ENCODE data around the gene FTO. TPM values are rescaled to one million over a fixed set of nuclear protein-coding genes. Genes with fewer than 3 reads are reported as not detected.

Gene FTO
- total RNA-seq, 2 experiments from 2014 or later: 46.3 to 47.2 TPM

GRCh38 chr16:53949715-53950410 is 245.9 kb downstream of the FTO start:
- no peaks in the 10 kb centered on the region for H3K27me3 Mint-ChIP-seq
- no peaks in the 10 kb centered on the region for H3K9me3 Mint-ChIP-seq
- peaks cover 26% of the 10 kb centered on the region for H3K4me1 Mint-ChIP-seq
- POLR2A ChIA-PET: interaction anchor here (0.7 to 1.3 kb wide), 2 partner anchors 12 to 47 kb away, joined by 3 to 5 read pairs; no protein-coding TSS in a partner anchor
- DNase-seq (no peak), ATAC-seq (ENCODE audit: low read depth) (no peak)
- H3K36me3 Mint-ChIP-seq: no peaks in the 10 kb centered on the region
- no peak overlapping the region for H3K27ac Mint-ChIP-seq
- no peak overlapping the region for H3K4me3 Mint-ChIP-seq

GRCh38 chr16:53950677-53951076 is 246.7 kb downstream of the FTO start:
- no peaks in the 10 kb centered on the region for H3K9me3 Mint-ChIP-seq
- POLR2A ChIA-PET: no interaction called here
- H3K4me1 Mint-ChIP-seq: peaks cover 26% of the 10 kb centered on the region
- H3K27ac Mint-ChIP-seq: no peak overlapping the region
- ATAC-seq (ENCODE audit: low read depth) (no peak), DNase-seq (no peak)
- no peaks in the 10 kb centered on the region for H3K36me3 Mint-ChIP-seq
- H3K4me3 Mint-ChIP-seq: no peak overlapping the region
- no peaks in the 10 kb centered on the region for H3K27me3 Mint-ChIP-seq

GRCh38 chr16:53952215-53953208 is 248.6 kb downstream of the FTO start:
- ATAC-seq (ENCODE audit: low read depth) (peak; percentile 77), DNase-seq (no peak)
- Mint-ChIP-seq H3K4me1 (peaks cover 19% of the 10 kb centered on the region), H3K27me3 (no peaks in the 10 kb centered on the region), H3K36me3 (no peaks in the 10 kb centered on the region), H3K4me3 (peak overlapping the region; percentile 74), H3K27ac (peak overlapping the region; percentile 72), H3K9me3 (no peaks in the 10 kb centered on the region)
- POLR2A ChIA-PET: no interaction called here

- H3K4me3 Mint-ChIP-seq: no peak overlapping the region
- no peaks in the 10 kb centered on the region for H3K27me3 Mint-ChIP-seq
- H3K4me1 Mint-ChIP-seq: peaks cover 19% of the 10 kb centered on the region
- H3K27ac Mint-ChIP-seq: no peak overlapping the region
- ATAC-seq (ENCODE audit: low read depth) (no peak), DNase-seq (no peak)
- H3K9me3 Mint-ChIP-seq: no peaks in the 10 kb centered on the region
- POLR2A ChIA-PET: no interaction called here
- no peaks in the 10 kb centered on the region for H3K36me3 Mint-ChIP-seq
Observed at GRCh38 chr16:53953336-53953735, 249.4 kb downstream of the FTO start.

GRCh38 chr16:53955221-53955875 is 251.4 kb downstream of the FTO start:
- POLR2A ChIA-PET: no interaction called here
- ATAC-seq (ENCODE audit: low read depth): no peak
- H3K4me1 Mint-ChIP-seq: peaks cover 22% of the 10 kb centered on the region
- DNase-seq: no peak
- H3K4me3 Mint-ChIP-seq: no peak overlapping the region
- H3K9me3 Mint-ChIP-seq: no peaks in the 10 kb centered on the region
- H3K36me3 Mint-ChIP-seq: peaks cover 2% of the 10 kb centered on the region
- no peaks in the 10 kb centered on the region for H3K27me3 Mint-ChIP-seq
- no peak overlapping the region for H3K27ac Mint-ChIP-seq

DNA sequence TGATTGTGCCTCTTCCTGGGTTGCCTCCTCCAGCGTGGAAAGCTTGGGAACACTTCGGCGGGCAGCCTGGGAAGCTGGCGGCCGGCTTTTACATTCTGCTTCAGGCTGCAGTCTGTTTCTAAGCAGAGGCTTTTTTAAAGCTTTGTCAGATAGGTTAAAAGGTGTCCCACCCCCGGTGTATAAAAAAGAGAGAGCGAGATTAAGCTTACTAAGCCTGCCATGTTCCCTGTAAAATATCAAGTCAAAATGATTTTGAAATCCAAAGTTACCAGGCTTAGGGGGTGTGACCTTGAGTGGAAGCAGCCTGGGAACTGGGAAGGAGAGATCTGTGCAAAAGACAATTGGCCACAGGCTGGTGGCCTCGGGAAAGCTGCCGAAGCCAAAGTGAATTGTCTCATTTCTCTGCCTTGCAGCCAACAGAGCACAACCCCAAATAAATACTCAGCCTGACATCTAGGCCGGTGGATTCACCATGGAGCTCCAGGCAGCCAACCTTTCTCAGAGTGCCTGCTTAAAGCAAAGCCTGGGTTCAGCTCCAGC is 254.5 kb downstream of the FTO start:
- Mint-ChIP-seq H3K4me1 (peaks cover 9% of the 10 kb centered on the region), H3K9me3 (no peaks in the 10 kb centered on the region), H3K27ac (no peak overlapping the region), H3K36me3 (peaks cover 2% of the 10 kb centered on the region), H3K27me3 (no peaks in the 10 kb centered on the region), H3K4me3 (no peak overlapping the region)
- POLR2A ChIA-PET: no interaction called here
- ATAC-seq (ENCODE audit: low read depth) (no peak), DNase-seq (no peak)

DNA sequence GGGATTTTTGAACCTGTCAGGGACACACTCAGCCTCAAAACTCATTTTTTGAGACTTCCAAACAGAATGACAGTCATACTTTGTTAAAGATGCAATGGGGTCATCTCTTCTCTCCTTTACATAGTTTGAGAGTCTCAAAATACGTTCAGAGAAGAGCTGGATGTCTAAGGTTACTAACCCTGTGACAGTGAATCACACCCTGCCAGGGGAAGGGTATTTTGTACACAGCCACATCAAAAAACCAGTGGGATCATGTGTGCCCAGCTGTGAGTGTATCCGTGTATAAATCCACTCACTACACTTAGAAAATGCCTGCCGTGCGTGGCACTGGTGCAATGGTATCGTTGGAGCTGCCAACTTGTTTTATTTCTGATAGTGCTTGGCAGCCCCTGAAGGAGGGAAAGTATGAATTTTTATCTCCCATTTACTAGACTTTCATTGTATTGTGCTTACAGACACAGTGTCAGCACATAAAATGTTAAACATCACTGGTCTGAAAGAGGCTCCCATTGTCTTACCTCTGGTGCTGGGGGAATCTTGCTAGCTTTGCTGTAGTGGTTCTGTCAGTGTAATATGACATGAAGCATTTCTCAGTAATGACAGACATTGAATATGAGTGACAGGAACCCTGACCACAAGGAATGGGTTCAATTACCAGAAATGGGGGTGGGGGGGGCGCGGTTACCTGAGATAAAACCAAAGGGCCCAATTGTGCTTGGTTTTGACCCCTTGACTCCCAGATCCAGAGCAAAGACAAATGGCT is 256.3 kb downstream of the FTO start:
- peaks cover 2% of the 10 kb centered on the region for H3K36me3 Mint-ChIP-seq
- no peaks in the 10 kb centered on the region for H3K27me3 Mint-ChIP-seq
- DNase-seq (no peak), ATAC-seq (ENCODE audit: low read depth) (no peak)
- no peak overlapping the region for H3K27ac Mint-ChIP-seq
- POLR2A ChIA-PET: no interaction called here
- no peaks in the 10 kb centered on the region for H3K9me3 Mint-ChIP-seq
- peaks cover 5% of the 10 kb centered on the region for H3K4me1 Mint-ChIP-seq
- H3K4me3 Mint-ChIP-seq: no peak overlapping the region

DNA sequence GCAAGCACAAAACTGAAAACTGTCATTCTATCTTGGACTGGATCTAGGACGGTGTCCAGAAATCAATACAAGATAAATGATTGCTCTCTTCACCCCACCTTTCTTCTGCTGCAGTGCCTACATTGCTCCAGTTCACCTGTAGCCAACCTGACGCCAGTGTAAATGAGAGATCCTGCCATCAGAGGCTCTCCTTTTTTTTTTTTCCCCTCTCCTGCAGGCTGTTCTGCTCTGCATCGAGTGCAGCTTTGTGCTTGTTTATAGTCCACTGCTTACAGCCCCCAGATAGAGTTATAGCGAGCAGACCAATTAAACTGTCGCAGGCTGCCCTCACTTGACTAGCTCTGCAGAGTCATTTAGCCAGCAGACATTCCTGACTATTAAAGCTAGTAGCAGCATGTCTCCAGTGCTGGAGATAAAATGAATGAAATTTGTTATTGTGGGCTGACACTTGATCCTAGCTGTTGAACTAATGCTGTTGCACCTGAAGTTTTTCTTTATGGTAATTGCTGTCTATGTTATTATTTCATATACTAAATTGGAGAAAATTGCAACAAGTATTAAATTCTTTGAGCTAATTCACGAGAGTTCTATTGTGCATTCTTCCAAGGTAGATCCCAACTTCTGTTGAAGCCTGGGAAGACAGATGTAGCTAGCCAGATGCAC is 257.1 kb downstream of the FTO start:
- POLR2A ChIA-PET: no interaction called here
- Mint-ChIP-seq H3K27me3 (no peaks in the 10 kb centered on the region), H3K27ac (no peak overlapping the region), H3K4me3 (no peak overlapping the region), H3K9me3 (no peaks in the 10 kb centered on the region), H3K36me3 (peaks cover 2% of the 10 kb centered on the region), H3K4me1 (peaks cover 5% of the 10 kb centered on the region)
- DNase-seq: no peak
- no peak for ATAC-seq (ENCODE audit: low read depth)

DNA sequence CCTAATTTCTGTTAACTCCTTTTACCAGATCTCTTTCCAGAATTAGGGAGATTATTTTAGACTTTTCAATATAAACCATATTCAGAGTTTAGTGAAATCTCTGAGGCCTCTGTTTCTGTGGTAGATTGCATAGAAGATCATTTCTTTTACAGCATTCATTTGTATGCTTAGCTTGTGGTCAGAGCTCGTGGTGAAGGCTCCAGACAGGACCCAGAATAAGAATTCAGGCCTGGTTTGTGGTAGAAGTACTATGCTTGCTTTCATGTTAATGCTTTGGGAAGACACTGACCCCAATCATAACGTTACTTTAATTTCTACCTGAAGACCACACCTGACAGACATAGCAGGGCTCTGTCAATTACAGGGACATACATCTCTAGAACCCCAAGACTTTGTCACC is 258.1 kb downstream of the FTO start:
- no peak overlapping the region for H3K4me3 Mint-ChIP-seq
- DNase-seq: no peak
- no peaks in the 10 kb centered on the region for H3K9me3 Mint-ChIP-seq
- H3K27me3 Mint-ChIP-seq: no peaks in the 10 kb centered on the region
- H3K4me1 Mint-ChIP-seq: peaks cover 5% of the 10 kb centered on the region
- no peak for ATAC-seq (ENCODE audit: low read depth)
- H3K27ac Mint-ChIP-seq: no peak overlapping the region
- POLR2A ChIA-PET: no interaction called here
- peaks cover 4% of the 10 kb centered on the region for H3K36me3 Mint-ChIP-seq

- Mint-ChIP-seq H3K4me3 (no peak overlapping the region), H3K9me3 (no peaks in the 10 kb centered on the region), H3K27me3 (no peaks in the 10 kb centered on the region), H3K36me3 (peaks cover 4% of the 10 kb centered on the region), H3K27ac (no peak overlapping the region), H3K4me1 (peaks cover 5% of the 10 kb centered on the region)
- no peak for ATAC-seq (ENCODE audit: low read depth)
- DNase-seq: no peak
- POLR2A ChIA-PET: no interaction called here
Observed at GRCh38 chr16:53964145-53964790, 260.3 kb downstream of the FTO start.

DNA sequence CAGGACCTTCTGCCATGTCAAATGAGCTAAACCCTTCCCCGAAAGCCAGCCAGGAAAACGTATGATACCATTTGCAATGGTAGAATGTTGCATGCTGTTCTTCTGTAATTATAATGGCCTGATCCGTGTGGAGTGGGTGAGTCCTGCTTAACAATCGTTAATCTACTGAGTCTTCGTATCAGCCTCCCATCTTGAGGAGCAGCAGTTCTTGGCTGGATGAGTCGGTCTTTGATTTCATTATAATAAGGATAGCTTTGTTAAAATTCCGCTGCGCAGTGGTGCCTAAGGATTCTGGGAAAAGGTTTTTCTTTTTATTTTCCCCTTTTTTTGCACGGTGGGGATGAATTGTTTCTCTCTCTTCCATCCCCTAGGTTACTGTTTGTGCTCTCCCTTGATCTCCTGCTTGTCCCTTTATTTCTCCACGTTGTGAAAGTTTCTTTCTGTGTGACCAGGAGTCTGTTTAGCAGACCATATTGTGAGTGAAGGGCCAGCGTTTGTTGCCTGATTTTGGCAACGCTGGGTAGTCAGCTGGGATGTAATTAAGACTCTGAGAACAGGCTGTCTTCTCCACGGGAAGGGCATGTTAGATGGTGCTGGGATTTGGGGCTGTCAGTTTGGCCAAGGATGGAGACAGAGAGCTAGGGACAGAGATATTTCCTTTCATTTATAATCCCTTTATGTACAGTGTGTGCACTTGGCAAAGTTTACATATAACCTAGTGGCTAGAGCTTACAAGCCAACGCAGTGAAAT is 263.0 kb downstream of the FTO start:
- Mint-ChIP-seq H3K4me1 (no peaks in the 10 kb centered on the region), H3K4me3 (no peak overlapping the region), H3K27me3 (no peaks in the 10 kb centered on the region), H3K9me3 (no peaks in the 10 kb centered on the region), H3K27ac (no peak overlapping the region), H3K36me3 (peaks cover 2% of the 10 kb centered on the region)
- POLR2A ChIA-PET: no interaction called here
- ATAC-seq (ENCODE audit: low read depth) (no peak), DNase-seq (no peak)

GRCh38 chr16:53967572-53967971 is 263.6 kb downstream of the FTO start:
- H3K4me3 Mint-ChIP-seq: no peak overlapping the region
- no peak for ATAC-seq (ENCODE audit: low read depth)
- H3K9me3 Mint-ChIP-seq: no peaks in the 10 kb centered on the region
- no peaks in the 10 kb centered on the region for H3K27me3 Mint-ChIP-seq
- H3K36me3 Mint-ChIP-seq: peaks cover 2% of the 10 kb centered on the region
- POLR2A ChIA-PET: no interaction called here
- no peaks in the 10 kb centered on the region for H3K4me1 Mint-ChIP-seq
- DNase-seq: no peak
- no peak overlapping the region for H3K27ac Mint-ChIP-seq

Data from activated naive CD8-positive, alpha-beta T cell treated with anti-CD3 and anti-CD28 coated beads, Interleukin-2, amount 10 ng/mL, durations not matched to agents 7 days and 5 days (primary cell).